Peyer's patch (tissue), 4 donors: ENCODE measurements around the gene MYOC. TPM values are rescaled to one million over a fixed set of nuclear protein-coding genes. Genes with fewer than 3 reads are reported as not detected.
"Not testable (repeated sequence)": the region's sequence is repeated elsewhere in the genome, so short reads cannot be mapped to it uniquely, and the experiment has no call there.

Experiments used
- DNase-seq, 3 donors: peaks; one replicate each; pipeline ENCODE4 v3.0.0-alpha.2; 2017 to 2019
- H3K27ac ChIP-seq, 4 donors: fragments of 200-600 bp; sonication (generic); one replicate each; pipeline ENCODE4 v1.5.1; 2016 to 2019
- H3K27me3 ChIP-seq, 2 donors: fragments of 200-600 bp; sonication (generic); one replicate each; pipeline ENCODE4 v1.5.1; 2019
- H3K36me3 ChIP-seq, 3 donors: fragments of 200-600 bp; sonication (generic); one replicate each; pipeline ENCODE4 v1.5.1; 2016 to 2019
- H3K4me1 ChIP-seq, 4 donors: fragments of 200-600 bp; sonication (generic); one replicate each; pipeline ENCODE4 v1.5.1; 2016 to 2019
- H3K4me3 ChIP-seq, 4 donors: fragments of 200-600 bp; sonication (generic); 1 replicate in 3 of 4; 2 replicates in 1 of 4; pipeline ENCODE4 v1.5.1; 2016 to 2019; ENCODE audit warnings: mild to moderate bottlenecking in 1 of 4
- H3K9me3 ChIP-seq, 4 donors: fragments of 200-600 bp; sonication (generic); one replicate each; pipeline ENCODE4 v1.5.1; 2016 to 2019; ENCODE audit warnings: mild to moderate bottlenecking in 1 of 4
- CTCF ChIP-seq, 6 experiments: fragments of 450-650 bp in 4 of 6; fragments of 200-600 bp in 2 of 6; sonication (generic) in 1 of 6; IDR thresholded peaks; one replicate each; pipeline ENCODE4 v1.5.1; 2017 to 2019; ENCODE audit warnings: antibody characterized with exemption in 6 of 6, mild to moderate bottlenecking in 3 of 6, moderate library complexity in 1 of 6
- POLR2A ChIP-seq, 2 donors: fragments of 450-650 bp; IDR thresholded peaks; one replicate each; pipeline ENCODE4 v1.5.1; 2017; ENCODE audit warnings: antibody characterized with exemption in 2 of 2, mild to moderate bottlenecking in 2 of 2, moderate library complexity in 2 of 2
- total RNA-seq, 4 donors: library from RNA; depleted of rRNA; stranded (reverse); fragments of >200 nt; gene quantifications; one replicate each; pipeline ENCODE4 v1.1.0, GENCODE V29; 2016

Gene MYOC
- total RNA-seq, 4 donors from 2014 or later: 1.2 to 3.3 (median 1.5) TPM; not detected in 1

GRCh38 chr1:171610385-171610784, 42.1 kb downstream of the MYOC start:
- Histone ChIP-seq H3K4me3 (no peak overlapping the region), H3K27me3 (no peaks in the 10 kb centered on the region), H3K9me3 (no peaks in the 10 kb centered on the region), H3K4me1 (no peaks in the 10 kb centered on the region), H3K27ac (no peak overlapping the region), H3K36me3 (no peaks in the 10 kb centered on the region)
- DNase-seq: no peak
- TF ChIP-seq CTCF (IDR thresholded peaks at IDR 0.05): no peak
- no peak for TF ChIP-seq POLR2A (IDR thresholded peaks at IDR 0.05)

GRCh38 chr1:171606402-171606941, 46.0 kb downstream of the MYOC start:
- H3K27ac ChIP-seq: no peak overlapping the region
- no peak for DNase-seq

GRCh38 chr1:171603042-171603441, 49.4 kb downstream of the MYOC start:
- not testable (repeated sequence) for H3K9me3 ChIP-seq, DNase-seq, H3K27ac ChIP-seq, H3K4me3 ChIP-seq, H3K4me1 ChIP-seq, H3K27me3 ChIP-seq, H3K36me3 ChIP-seq

More at GRCh38 chr1:171606402-171606941, 46.0 kb downstream of the MYOC start:
- no peaks in the 10 kb centered on the region for H3K36me3 ChIP-seq
- no peaks in the 10 kb centered on the region for H3K9me3 ChIP-seq
- no peak for TF ChIP-seq CTCF (IDR thresholded peaks at IDR 0.05)
- TF ChIP-seq POLR2A (IDR thresholded peaks at IDR 0.05): no peak
- H3K27me3 ChIP-seq: no peaks in the 10 kb centered on the region
- H3K4me1 ChIP-seq: no peaks in the 10 kb centered on the region
- no peak overlapping the region for H3K4me3 ChIP-seq

GRCh38 chr1:171600862-171601261, 51.6 kb downstream of the MYOC start:
- Histone ChIP-seq H3K36me3 (no peaks in the 10 kb centered on the region), H3K27ac (no peak overlapping the region), H3K4me1 (no peaks in the 10 kb centered on the region), H3K9me3 (no peaks in the 10 kb centered on the region), H3K27me3 (no peaks in the 10 kb centered on the region), H3K4me3 (no peak overlapping the region)
- TF ChIP-seq POLR2A (IDR thresholded peaks at IDR 0.05) (no peak), CTCF (IDR thresholded peaks at IDR 0.05) (no peak)
- DNase-seq: no peak

- H3K36me3 ChIP-seq, DNase-seq, H3K27me3 ChIP-seq, H3K9me3 ChIP-seq, H3K4me1 ChIP-seq, H3K4me3 ChIP-seq, H3K27ac ChIP-seq: not testable (repeated sequence)
Measured at GRCh38 chr1:171600310-171600709, 52.2 kb downstream of the MYOC start.

- no peak for DNase-seq
- Histone ChIP-seq H3K9me3 (no peaks in the 10 kb centered on the region), H3K4me3 (no peak overlapping the region), H3K27me3 (no peaks in the 10 kb centered on the region), H3K4me1 (no peaks in the 10 kb centered on the region), H3K36me3 (peaks cover 0 to 23% (median 0%) of the 10 kb centered on the region in 3 donors), H3K27ac (no peak overlapping the region)
- TF ChIP-seq POLR2A (IDR thresholded peaks at IDR 0.05) (no peak), CTCF (IDR thresholded peaks at IDR 0.05) (no peak)
Measured at GRCh38 chr1:171597203-171597602, 55.3 kb downstream of the MYOC start.

- Histone ChIP-seq H3K27ac (no peak overlapping the region), H3K27me3 (no peaks in the 10 kb centered on the region), H3K36me3 (peaks cover 0 to 28% (median 0%) of the 10 kb centered on the region in 3 donors), H3K4me1 (no peaks in the 10 kb centered on the region), H3K4me3 (no peak overlapping the region), H3K9me3 (no peaks in the 10 kb centered on the region)
- no peak for DNase-seq
- TF ChIP-seq CTCF (IDR thresholded peaks at IDR 0.05) (no peak), POLR2A (IDR thresholded peaks at IDR 0.05) (no peak)
Measured at GRCh38 chr1:171596705-171597104, 55.8 kb downstream of the MYOC start.
